Islet precursor cell (in vitro differentiated cells): ENCODE results near the gene PRODH.
"Not testable (repeated sequence)": the region's sequence is repeated elsewhere in the genome, so short reads cannot be mapped to it uniquely, and the experiment has no call there.

ENCODE experiments used
- DNase-seq: peaks from one replicate; pipeline ENCODE4 v3.0.0-alpha.2; 2018

The PRODH gene, protein sequence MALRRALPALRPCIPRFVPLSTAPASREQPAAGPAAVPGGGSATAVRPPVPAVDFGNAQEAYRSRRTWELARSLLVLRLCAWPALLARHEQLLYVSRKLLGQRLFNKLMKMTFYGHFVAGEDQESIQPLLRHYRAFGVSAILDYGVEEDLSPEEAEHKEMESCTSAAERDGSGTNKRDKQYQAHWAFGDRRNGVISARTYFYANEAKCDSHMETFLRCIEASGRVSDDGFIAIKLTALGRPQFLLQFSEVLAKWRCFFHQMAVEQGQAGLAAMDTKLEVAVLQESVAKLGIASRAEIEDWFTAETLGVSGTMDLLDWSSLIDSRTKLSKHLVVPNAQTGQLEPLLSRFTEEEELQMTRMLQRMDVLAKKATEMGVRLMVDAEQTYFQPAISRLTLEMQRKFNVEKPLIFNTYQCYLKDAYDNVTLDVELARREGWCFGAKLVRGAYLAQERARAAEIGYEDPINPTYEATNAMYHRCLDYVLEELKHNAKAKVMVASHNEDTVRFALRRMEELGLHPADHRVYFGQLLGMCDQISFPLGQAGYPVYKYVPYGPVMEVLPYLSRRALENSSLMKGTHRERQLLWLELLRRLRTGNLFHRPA

DNA sequence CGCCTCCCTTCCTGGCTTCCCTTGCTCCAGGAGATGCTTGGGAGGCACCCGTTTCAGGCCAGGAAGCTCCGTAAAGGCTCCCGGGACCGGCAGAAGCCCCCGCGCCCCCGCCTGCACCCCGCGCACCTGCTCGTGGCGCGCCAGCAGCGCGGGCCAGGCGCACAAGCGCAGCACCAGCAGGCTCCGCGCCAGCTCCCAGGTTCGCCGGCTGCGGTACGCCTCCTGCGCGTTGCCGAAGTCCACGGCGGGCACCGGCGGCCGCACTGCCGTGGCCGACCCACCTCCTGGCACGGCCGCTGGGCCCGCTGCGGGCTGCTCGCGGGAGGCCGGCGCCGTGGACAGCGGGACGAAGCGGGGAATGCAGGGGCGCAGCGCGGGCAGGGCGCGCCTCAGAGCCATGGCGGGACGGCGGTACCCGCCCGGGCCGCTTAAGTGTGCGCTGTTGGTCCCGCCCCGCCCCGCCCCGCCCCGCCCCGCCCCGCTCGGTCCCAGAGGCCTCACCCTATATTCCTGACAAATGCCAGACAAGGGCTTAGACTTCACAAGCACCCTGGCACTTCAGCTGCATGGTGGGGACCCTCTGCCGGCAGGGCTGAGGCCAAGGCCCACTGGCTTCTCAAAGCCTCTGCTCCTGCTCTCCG is at the start of gene PRODH:
Gene PRODH, minus strand, starts transcription at position 405 of the 641 bp plus-strand sequence. Its CDS starts 6 bp downstream, at position 399.
- no peak for DNase-seq

DNA sequence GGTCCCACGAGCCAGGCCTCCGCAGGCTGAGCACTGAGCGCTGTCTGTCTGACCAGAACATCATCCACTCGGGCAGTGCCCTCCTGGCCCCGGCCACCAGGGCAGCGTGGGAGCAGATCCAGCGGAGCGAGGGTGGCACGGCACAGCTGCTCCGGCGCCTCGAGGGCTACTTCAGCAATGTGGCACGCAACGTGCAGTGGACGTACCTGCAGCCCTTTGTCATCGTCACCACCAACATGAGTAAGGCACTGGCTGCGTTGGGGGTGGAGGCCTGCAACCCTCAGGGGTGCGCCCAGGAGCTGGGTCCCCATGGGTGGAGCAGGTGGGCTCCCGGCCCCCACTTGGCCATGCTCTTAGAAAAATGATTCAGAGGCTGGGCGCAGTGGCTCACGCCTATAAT is 49.7 kb upstream of the PRODH start:
- DNase-seq = peak; percentile 38

DNA sequence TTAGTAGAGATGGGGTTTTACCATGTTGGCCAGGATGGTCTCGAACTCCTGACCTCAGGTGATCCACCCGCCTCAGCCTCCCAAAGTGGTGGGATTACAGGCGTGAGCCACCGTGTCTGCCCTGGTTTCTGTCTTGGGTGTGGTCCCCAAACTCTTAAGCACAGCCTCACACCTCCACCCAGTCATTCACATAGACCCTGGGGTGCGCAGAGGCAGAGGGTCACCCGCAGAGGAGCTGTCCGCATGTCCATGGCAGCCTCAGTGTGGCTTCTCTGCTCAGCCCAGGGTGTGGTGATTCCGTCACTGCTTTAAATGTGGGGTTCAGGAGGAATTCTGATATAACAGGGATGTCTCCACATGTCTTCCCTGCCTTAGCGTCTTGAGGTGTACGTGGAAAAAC is 48.5 kb upstream of the PRODH start:
- DNase-seq = peak; percentile 34

DNA sequence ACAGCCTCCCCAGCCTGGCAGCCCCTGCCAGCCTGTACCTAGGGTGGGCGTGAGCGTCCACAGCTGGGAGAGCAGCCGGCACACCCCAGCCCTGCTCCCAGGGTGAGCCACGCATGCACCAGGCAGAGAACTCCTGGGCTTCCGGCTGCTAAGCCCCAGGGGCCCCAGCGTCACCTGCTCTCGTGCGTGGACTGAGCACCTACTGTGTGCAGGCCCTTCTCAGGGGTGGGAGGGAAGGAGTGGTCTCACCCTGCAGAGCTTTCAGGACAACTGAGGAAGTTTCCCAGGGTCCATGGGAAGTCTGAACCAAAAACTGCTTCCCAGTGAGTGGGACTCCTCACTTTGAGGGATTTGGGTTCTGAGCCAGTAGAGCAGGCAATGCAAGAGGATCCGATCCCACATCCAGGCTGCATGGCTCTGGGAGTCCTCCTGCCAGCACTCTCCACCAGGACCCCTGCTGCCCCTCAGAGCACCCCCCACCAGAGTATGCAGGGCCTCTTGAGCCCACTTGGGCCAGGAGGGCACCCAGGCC is 47.1 kb upstream of the PRODH start:
- DNase-seq = peak; percentile 42

DNA sequence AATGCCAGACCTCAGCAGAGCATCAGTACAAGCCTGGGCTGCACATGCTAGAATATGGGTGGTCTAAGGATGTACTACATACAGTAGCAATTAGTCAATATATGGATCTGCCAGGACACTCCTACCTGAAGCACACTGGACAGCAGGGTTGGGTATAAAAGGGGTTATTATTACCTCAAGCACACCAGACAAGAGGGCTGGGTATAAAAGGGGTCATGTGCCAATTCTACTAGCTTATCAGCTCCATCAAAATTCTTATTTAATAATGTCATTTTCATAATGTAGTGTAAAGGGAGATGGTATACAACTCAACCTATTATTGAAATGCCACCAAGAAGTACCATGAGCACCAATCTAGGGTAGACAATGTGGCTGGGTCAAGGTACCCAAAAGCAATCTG is 44.7 kb upstream of the PRODH start:
- DNase-seq = no peak

DNA sequence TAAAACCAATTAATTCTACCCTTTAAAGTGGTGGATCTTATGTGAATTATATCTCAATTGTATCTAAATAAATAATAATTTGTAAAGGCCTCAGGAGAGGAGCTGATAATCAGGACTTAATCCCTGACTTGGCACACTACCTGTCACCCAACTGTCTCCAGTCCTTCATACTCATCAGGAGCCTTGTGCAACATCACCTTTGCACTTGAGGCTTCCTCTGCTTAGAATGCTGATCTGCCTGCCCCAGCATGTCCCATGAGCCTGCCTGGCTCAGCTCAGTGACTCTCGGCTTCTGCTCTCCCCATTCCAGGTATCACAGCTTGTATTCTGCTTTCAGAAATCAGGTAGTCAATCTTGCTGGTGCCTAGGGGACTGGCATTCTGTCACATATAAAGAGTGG is 43.9 kb upstream of the PRODH start:
- no peak for DNase-seq

DNA sequence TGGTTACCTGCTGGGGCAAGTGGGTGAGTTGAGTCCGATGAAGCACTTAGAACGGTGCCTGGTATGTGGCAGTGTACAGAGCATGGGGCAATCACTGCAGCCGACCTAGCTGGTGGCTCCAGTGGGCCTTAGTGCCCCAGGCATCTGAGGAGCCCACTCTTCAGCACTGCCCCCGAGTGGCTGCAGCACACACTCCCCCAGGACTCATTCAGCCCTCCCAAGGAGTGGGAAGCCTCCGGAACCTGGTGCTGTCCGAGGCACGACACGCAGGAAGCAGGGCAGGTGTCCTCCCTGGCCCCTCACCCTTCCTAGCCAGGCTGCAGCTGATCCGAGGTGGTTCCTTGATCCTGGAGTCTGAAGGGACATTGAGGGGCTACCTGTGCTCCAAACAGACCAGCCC is 42.4 kb upstream of the PRODH start:
- no peak for DNase-seq

DNA sequence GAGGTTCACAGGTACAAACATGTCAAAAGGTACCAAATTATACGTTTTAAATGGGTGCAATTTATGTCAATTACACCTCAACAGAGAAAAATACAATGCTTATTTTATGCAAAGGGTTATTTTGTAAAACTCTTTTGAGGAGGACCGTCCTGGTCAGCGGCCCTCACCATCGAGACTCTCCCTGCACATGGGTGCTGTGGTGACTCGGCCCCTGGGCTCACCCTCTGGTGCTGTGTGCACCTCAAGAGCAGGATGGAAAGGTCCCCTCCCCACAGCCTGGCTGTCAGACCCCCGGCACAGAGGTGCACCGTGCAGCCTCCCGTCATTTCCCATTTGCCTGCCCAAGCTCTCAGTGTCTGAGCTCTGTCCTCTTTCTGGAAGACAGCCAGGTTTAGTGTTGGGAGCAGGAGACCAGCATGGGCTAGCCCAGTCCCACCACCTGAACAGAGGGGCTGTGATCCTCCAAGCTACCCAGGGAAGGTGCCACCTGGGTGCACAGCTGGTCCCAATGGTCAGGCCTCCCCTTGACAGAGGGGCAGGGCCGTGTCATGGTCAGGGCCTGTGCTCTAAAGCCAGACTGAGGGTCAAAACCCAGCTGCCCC is 41.8 kb upstream of the PRODH start:
- no peak for DNase-seq

DNA sequence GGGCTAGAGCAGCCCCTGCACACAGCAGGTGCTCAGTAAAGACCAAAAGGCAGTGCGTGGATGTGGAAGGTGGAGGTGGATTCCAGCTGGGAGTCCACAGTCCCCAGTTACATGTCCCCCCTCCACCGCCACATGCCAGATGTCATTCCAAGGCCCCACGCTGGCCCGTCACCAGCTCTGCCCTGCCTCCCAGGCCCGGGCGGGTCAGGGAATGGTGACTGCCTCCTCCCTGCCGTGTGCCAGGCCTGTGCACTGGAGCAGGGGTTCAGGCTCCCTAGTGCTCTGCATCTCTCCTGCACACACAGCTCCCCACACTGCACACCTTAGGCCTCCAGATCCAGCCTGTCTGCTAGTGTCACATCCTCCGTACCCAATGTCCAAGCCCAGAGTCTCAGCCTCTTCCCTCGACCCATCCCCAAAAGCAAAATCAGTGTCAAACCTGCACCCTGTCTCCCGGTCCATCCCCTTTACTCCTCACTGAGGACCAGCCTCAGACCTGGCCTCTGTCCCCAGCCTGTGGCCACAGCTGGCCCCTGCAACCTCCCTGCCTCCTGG is 40.2 kb upstream of the PRODH start:
- no peak for DNase-seq

DNA sequence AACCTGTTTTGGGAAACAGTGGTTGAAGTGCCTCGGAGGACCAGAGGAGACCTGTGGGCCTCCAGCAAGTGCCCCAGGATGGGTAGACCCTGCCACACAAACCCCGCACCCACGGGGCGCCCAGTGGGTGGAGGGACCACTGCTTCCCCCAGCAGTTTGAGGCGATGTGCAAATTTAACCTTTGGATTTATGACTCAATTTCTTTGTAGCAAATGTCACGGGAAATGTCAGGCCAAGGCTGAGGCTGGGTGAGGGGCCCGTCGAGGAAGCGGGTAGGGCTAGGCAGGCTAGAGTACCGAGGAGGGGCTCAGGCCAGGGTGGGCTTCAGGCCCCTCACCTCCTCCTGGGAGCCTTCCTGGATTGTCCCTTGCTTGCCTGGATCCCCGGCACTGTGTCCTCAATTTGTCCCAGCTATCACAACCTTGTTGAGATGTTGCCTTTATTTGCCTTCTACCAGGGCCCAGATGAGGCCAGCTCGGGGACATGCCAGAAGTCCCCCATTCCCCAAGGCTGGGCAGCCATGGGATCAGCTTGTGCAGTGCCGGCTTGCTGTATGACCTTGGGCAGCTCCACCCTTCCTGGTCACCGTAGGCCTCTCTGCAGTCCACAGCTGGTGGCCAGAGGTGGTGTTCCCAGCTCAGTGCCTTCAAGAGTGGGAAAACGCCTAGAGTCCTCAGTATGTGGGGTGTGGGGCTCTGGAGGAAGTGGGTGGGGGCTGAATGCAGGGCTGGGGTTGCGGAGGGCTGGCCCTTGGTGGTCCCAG is 39.5 kb upstream of the PRODH start:
- no peak for DNase-seq

DNA sequence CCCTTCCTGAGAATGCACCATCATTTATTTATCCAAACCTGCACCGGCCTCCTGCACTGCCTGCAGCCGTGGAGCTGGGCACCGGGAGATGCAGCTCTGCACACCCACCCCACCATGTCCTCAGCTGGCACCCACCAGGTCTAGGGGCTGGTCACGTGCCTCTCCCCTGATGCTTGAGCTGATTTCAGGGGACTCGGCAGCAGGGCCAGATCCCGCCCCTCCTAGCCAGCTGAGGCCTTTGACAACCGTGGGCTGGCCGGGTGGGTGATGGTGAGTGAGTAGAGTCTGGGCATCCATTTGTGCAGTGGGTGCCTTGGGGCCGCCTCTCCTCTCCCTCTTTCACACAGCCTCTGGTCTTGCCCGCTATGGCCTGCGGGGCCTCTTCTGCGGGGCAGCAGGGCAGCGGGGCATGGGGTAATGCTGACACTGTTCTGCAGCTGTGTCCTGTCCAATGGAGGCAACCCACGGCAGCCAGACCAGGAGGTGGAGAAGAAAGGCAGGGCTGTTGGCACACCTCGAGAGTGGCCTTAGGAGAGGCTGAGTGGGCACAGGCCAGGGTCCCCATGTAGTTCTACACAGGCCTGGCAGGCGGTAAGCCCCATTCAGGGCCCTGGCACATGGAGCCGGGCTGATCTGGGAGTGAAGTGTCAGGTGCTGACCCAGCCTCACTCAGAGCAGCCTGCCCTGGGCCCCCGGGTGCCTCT is 38.5 kb upstream of the PRODH start:
- no peak for DNase-seq

DNA sequence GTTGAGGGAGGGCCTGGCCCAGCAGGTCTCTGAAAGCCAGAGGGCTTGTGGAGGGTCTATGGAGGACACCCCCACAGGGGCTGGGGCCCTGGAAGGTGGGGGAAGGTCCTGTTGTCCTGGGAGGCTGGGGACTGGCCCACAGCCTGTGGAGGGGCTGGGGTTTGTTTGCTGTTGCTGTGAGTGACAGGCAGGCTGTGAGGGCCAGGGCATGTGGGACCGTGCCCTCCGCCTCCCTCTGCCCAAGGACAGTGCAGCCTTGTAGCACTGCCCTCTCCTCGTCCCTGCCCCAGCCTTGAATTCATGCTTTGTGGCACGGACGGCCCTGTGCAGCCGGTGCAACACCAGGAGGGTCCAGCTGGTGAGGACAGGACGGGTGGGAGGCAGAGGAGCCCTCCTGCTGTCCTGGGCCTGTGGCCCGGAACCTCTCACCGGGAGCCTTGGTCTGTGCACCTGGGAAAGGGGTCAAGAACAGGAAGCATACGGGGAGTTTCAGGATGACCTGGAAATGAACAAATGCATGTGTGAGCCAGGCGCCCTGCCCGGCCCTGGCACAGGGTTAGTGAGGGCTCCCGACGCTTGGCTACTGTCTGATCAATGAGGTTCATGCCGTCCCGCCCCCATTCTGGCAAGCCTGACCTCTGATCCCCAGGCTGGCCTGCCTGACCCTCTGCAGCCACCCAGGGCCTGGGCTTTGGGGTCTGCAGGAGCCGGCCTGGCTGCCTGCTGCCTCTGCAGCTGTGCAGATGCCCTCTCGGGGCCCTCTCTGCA is 37.4 kb upstream of the PRODH start:
- no peak for DNase-seq

DNA sequence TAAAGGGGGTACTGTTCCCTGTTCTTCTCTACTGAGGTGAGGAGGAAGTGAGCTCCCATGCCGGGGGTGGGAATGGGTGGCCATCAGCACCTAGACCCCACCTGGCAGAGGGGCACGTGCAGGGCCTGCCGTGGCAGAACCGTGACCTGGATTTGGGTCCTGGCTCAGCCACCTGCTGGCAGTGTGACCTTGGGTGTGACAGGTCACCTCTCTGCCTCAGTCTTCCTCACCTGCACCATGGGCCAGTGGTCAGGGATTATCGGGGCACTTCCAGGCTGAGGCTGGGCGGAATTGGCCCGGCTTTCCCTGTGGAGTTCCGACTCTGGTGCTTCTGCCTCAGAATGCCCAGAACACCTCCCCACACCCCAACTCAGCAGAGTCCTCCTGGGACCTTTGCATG is 36.5 kb upstream of the PRODH start:
- not testable (repeated sequence) for DNase-seq

DNA sequence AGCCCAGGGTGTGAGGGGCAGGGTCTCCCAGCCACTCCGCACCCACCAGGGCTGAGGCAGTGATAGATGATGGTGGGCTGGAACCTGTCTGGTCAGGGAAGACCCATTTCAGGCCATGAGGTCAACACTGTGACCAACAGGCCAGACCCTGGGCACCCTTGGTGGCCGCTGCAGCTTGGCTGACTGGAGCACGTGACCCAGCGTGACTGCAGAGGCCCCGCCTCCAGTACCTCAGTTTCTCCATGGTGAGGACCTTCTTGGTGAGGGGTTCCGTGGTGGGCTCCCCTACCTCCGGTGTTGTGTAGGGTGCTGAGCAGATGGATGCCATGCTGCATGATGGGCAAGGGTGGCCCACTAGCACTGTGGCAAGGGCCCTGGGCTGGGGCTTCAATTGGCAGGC is 35.9 kb upstream of the PRODH start:
- not testable (repeated sequence) for DNase-seq

DNA sequence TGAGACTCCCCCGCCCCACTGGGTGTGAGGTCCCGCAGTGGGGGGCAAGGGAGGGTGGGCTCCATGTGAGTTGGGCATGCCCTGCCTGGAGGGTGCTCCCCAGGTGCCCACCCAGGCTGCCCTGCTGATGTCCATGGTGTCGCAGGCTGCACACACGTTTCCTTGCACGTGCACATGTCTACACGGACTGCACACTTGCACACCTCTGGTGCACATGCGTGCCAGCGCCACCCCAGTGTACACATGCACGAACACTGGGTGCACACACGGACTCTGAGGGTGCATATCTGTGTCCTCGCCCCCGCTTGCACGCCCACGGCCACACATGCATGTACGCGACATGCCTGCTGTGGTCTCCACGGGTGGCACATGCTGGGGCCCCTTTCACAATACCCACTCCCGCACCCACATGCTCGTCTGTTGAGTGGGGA is 35.2 kb upstream of the PRODH start:
- DNase-seq = no peak

DNA sequence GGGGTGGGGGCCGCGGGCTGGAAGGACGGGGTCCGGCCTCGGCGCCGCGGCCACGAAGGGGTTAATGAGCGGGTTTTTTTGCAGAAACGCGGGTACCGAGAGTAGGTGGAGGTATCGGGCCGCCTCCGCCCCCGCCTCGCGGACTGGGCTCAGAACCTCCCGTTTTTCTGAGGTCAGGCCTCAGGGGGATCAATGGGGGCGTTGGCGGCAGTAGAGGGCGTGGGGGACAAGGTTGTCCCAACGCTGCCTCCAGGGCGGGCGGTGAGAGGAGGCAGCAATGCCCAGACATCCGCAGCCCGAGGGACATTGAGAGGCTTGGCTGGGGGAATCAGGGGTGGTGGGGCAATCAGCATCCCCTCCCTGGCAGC is 34.8 kb upstream of the PRODH start:
- DNase-seq = no peak

DNA sequence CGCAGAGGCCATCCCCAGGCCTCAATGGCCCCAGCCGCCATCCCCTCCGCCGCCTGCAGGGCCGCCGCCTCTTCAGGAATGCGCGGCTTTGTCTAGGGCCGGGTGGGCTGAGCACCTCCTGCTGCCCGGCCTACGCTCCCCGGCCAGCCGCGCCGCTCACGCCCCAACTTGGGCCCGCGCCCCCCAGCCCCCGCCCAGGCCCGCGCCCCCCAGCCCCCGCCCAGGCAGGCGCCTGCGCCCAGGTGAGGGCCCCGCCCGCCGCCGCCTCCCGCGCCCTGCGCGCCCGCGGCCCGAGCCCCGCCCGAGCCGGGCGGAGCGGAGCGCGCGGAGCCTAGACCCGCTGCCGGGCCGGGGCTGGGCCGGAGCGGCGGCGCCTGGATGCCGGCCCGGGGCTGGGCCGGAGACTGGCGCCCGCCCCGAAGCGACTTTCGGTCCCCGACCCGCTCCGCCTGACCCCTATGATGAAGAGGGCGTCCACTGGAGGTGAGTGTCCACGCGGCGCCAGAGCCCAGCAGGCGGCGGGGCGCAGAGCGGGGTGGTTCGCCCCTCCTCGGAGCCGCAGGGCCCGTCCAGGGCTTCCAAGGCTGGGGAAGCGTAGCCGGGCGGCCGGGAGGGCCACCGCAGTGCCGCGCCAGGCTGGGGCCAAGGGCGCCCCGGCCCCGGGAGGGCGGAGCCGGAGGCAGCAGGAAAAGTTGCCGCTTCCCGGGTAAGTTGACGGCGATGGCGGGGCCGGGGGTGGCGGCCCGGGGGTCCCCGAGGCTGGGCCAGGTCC is 34.3 kb upstream of the PRODH start:
- DNase-seq = peak; percentile 75

DNA sequence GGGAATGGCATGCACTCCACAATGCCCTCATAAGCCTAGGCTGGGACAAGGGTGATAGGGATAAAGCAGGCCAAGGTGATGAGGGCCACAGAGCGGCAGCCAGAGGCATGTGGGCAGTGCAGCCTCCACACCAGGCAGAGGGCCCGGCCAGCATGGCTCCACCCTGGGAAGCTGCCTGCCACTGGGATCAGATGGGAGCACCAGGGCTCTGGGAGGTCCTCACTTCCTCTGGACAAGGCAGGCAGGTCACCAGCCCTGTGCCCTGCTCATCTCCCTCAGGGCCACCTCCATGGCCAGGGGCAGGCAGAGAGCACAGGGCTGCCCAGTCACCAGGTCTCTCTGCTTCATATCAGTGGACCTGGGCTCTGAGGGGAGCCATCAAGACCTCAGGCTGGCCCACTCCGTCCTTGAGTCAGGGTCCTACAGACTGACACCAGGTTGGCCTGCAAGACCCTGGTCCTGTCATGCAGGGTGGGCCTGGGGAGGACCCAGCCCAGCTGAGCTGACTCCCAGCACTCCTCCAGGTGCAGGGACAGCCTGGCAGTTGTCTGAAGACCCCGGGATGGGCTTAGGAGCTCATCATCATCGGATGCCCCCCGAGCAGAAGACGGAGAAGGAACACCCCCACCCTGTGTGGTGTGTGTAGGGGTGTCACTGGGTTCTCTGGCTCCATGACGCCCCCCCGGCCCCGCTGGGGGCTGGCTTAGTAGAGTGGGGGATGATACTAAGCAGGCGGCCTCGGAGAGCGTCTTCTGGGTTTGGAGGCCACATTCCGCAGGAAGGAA is 33.3 kb upstream of the PRODH start:
- DNase-seq = not testable (repeated sequence)
